ENCODE data around the gene SULT4A1. TPM values are rescaled to one million over a fixed set of nuclear protein-coding genes. Genes with fewer than 3 reads are reported as not detected.

SULT4A1 gene
- total RNA-seq, 1 experiment from 2014 or later, result 0.15 TPM

GRCh38 chr22:43889860-43890253 lies 27.5 kb upstream of the SULT4A1 start:
- Histone ChIP-seq H3K4me1 (ENCODE audit: insufficient read depth, low read length, poor library complexity, severe bottlenecking) (peaks cover 6% of the 10 kb centered on the region), H3K9me3 (ENCODE audit: low read depth, low read length, poor library complexity, severe bottlenecking) (no peaks in the 10 kb centered on the region), H3K36me3 (ENCODE audit: insufficient read depth, low read length, poor library complexity, severe bottlenecking) (no peaks in the 10 kb centered on the region), H3K4me3 (ENCODE audit: low read depth, low read length, poor library complexity, severe bottlenecking) (no peak overlapping the region), H3K27ac (ENCODE audit: low read depth, low read length, poor library complexity, severe bottlenecking) (no peak overlapping the region), H3K27me3 (replicated peaks; ENCODE audit: insufficient read depth, low read depth, low read length, poor library complexity) (peaks cover 61% of the 10 kb centered on the region)
- no peak for TF ChIP-seq CTCF (conservative IDR thresholded peaks at IDR 0.05; ENCODE audit: low read depth, low read length)
- TF ChIP-seq EZH2 (IDR thresholded peaks at IDR 0.05; ENCODE audit: borderline replicate concordance, low read depth, low read length, poor library complexity, severe bottlenecking), result no peak
- ChIA-PET CTCF (interaction anchor here (1.0 kb wide), 1 partner anchor 56 kb away, joined by 3 read pairs; no protein-coding TSS in a partner anchor), POLR2A (ENCODE audit: low non-redundant PET) (no interaction called here)
- no peak for DNase-seq (ENCODE audit: low spot score)
- intact Hi-C loops (cut with micrococcal nuclease; ENCODE audit: unreplicated experiment), result loop anchor here (5.0 kb wide), 1 partner anchor 503 kb away; no protein-coding TSS in a partner anchor
- no TSS peak for BruUV-seq (replicated peaks)

DNA sequence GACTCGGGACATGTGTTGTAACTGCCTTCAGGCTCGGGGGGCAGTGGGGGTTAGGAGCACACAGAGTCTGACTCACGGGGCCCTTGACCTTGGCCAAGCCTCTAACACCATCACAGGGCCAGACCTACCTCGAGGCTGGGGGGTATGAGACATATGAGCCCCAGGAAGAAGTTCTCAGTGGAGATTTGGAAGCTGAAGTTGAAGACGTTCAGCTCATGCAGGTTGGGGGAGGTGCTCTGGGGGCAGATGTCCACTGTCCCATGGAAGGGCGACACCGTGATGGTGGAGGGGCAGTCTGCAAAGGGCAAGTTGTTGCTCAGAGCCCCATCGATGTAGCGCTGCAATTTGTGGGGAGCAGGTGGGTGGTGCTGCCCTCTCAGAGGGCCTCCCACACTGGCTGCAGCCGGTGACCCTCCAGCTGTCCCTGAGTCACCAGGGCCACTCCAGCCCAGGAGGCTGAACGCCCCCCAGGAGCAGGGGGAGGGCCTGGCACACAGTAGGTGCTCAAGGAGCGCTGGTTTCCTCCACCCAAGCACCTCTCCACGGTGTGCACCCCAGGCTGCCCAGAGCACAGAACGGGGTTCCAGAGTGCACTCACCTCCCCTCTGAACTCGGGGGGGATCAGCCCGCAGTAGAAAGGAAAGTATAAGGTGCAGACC lies 27.0 kb upstream of the SULT4A1 start:
- BruUV-seq (replicated peaks), result no TSS peak
- H3K4me3 ChIP-seq (ENCODE audit: low read depth, low read length, poor library complexity, severe bottlenecking), result no peak overlapping the region
- peaks cover 6% of the 10 kb centered on the region for H3K4me1 ChIP-seq (ENCODE audit: insufficient read depth, low read length, poor library complexity, severe bottlenecking)
- intact Hi-C loops (cut with micrococcal nuclease; ENCODE audit: unreplicated experiment), result loop anchor here (5.0 kb wide), 1 partner anchor 502 kb away; no protein-coding TSS in a partner anchor
- TF ChIP-seq CTCF (conservative IDR thresholded peaks at IDR 0.05; ENCODE audit: low read depth, low read length) (no peak), EZH2 (IDR thresholded peaks at IDR 0.05; ENCODE audit: borderline replicate concordance, low read depth, low read length, poor library complexity, severe bottlenecking) (no peak)
- H3K9me3 ChIP-seq (ENCODE audit: low read depth, low read length, poor library complexity, severe bottlenecking), result no peaks in the 10 kb centered on the region
- H3K36me3 ChIP-seq (ENCODE audit: insufficient read depth, low read length, poor library complexity, severe bottlenecking), result no peaks in the 10 kb centered on the region
- H3K27me3 ChIP-seq (replicated peaks; ENCODE audit: insufficient read depth, low read depth, low read length, poor library complexity), result peaks cover 61% of the 10 kb centered on the region
- no peak overlapping the region for H3K27ac ChIP-seq (ENCODE audit: low read depth, low read length, poor library complexity, severe bottlenecking)
- CTCF ChIA-PET, result interaction anchor here (1.0 kb wide), 1 partner anchor 57 kb away, joined by 3 read pairs; no protein-coding TSS in a partner anchor
- DNase-seq (ENCODE audit: low spot score), result no peak
- POLR2A ChIA-PET (ENCODE audit: low non-redundant PET), result no interaction called here

DNA sequence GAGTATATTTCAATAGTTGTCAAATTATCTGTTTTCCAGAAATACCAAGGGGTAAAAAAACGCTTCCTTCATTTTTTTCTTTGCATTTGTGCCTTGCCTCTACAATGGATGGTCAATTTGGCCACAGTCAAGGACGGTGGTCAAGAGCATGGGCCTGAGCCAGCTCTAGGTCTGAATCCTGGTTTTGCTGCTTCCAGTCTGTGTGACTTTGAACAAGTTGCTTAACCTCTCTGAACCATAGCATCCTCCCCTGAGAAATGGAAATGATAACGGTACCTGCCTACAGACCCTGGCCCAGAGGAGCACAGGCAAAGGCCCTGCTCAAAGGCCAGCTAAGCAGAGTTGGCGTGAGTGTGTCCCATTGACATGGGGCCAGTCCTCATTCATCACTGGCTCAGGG lies 26.4 kb upstream of the SULT4A1 start:
- H3K4me3 ChIP-seq (ENCODE audit: low read depth, low read length, poor library complexity, severe bottlenecking), result no peak overlapping the region
- no peaks in the 10 kb centered on the region for H3K9me3 ChIP-seq (ENCODE audit: low read depth, low read length, poor library complexity, severe bottlenecking)
- intact Hi-C loops (cut with micrococcal nuclease; ENCODE audit: unreplicated experiment), result loop anchor here (5.0 kb wide), 1 partner anchor 501 kb away; no protein-coding TSS in a partner anchor
- peaks cover 61% of the 10 kb centered on the region for H3K27me3 ChIP-seq (replicated peaks; ENCODE audit: insufficient read depth, low read depth, low read length, poor library complexity)
- H3K27ac ChIP-seq (ENCODE audit: low read depth, low read length, poor library complexity, severe bottlenecking), result no peak overlapping the region
- ChIA-PET CTCF (no interaction called here), POLR2A (ENCODE audit: low non-redundant PET) (no interaction called here)
- H3K4me1 ChIP-seq (ENCODE audit: insufficient read depth, low read length, poor library complexity, severe bottlenecking), result peaks cover 6% of the 10 kb centered on the region
- no peak for DNase-seq (ENCODE audit: low spot score)
- no peaks in the 10 kb centered on the region for H3K36me3 ChIP-seq (ENCODE audit: insufficient read depth, low read length, poor library complexity, severe bottlenecking)
- TF ChIP-seq EZH2 (IDR thresholded peaks at IDR 0.05; ENCODE audit: borderline replicate concordance, low read depth, low read length, poor library complexity, severe bottlenecking) (no peak), CTCF (conservative IDR thresholded peaks at IDR 0.05; ENCODE audit: low read depth, low read length) (no peak)
- BruUV-seq (replicated peaks), result no TSS peak
